CD4-positive, alpha-beta T cell treated with Interleukin-4 for 4 hours (primary cell): Measurements from ENCODE around the gene ADARB2.

ENCODE experiments used
- DNase-seq: peaks from one replicate; pipeline ENCODE4 v3.0.0-alpha.2; 2020

Gene ADARB2

GRCh38 chr10:1684991-1685390, 52.3 kb downstream of the ADARB2 start:
- no peak for DNase-seq

- no peak for DNase-seq
Observed at GRCh38 chr10:1683649-1684048, 53.7 kb downstream of the ADARB2 start.

- DNase-seq = no peak
Observed at GRCh38 chr10:1679821-1680650, 57.3 kb downstream of the ADARB2 start.

- DNase-seq = no peak
Observed at GRCh38 chr10:1678084-1678483, 59.2 kb downstream of the ADARB2 start.

GRCh38 chr10:1677307-1677939, 59.9 kb downstream of the ADARB2 start:
- DNase-seq = no peak

GRCh38 chr10:1674501-1674900, 62.8 kb downstream of the ADARB2 start:
- no peak for DNase-seq

- no peak for DNase-seq
Observed at GRCh38 chr10:1673568-1674345, 63.6 kb downstream of the ADARB2 start.

- no peak for DNase-seq
Observed at GRCh38 chr10:1672001-1672781, 65.1 kb downstream of the ADARB2 start.

- no peak for DNase-seq
Observed at GRCh38 chr10:1671366-1672000, 65.8 kb downstream of the ADARB2 start.

- DNase-seq = no peak
Observed at GRCh38 chr10:1670541-1671365, 66.6 kb downstream of the ADARB2 start.

GRCh38 chr10:1669433-1669832, 67.9 kb downstream of the ADARB2 start:
- DNase-seq = no peak

- no peak for DNase-seq
Observed at GRCh38 chr10:1668399-1668798, 68.9 kb downstream of the ADARB2 start.

- DNase-seq = no peak
Observed at GRCh38 chr10:1667392-1667791, 69.9 kb downstream of the ADARB2 start.

- no peak for DNase-seq
Observed at GRCh38 chr10:1666147-1666546, 71.2 kb downstream of the ADARB2 start.

GRCh38 chr10:1665681-1666080, 71.6 kb downstream of the ADARB2 start:
- no peak for DNase-seq

- DNase-seq = no peak
Observed at GRCh38 chr10:1665021-1665661, 72.2 kb downstream of the ADARB2 start.

GRCh38 chr10:1664333-1664964, 72.9 kb downstream of the ADARB2 start:
- DNase-seq = no peak

GRCh38 chr10:1663226-1663625, 74.1 kb downstream of the ADARB2 start:
- DNase-seq = no peak

- DNase-seq = no peak
Observed at GRCh38 chr10:1662438-1663025, 74.8 kb downstream of the ADARB2 start.

GRCh38 chr10:1661859-1662437, 75.4 kb downstream of the ADARB2 start:
- no peak for DNase-seq
